HuH-7.5 (cell line): ENCODE measurements around the gene GFOD2.
A peak's percentile ranks its signal among the peaks of the same experiment; 100 is the strongest.

Source experiments
- DNase-seq: peaks from one replicate; pipeline ENCODE4 v3.0.0; 2011; ENCODE audit warnings: low spot score

GFOD2 gene

GRCh38 chr16:67731071-67731752 lies 12.1 kb upstream of the GFOD2 start:
- no peak for DNase-seq

GRCh38 chr16:67730326-67730725 lies 11.2 kb upstream of the GFOD2 start:
- DNase-seq = no peak

GRCh38 chr16:67729636-67730248 lies 10.6 kb upstream of the GFOD2 start:
- no peak for DNase-seq

GRCh38 chr16:67727521-67728485 lies 8.7 kb upstream of the GFOD2 start:
- DNase-seq = no peak

- DNase-seq = no peak
These were observed 7.3 kb upstream of the GFOD2 start for GRCh38 chr16:67726106-67727034.

GRCh38 chr16:67723911-67724305 lies 4.8 kb upstream of the GFOD2 start:
- no peak for DNase-seq

- DNase-seq = no peak
These were observed 4.2 kb upstream of the GFOD2 start for GRCh38 chr16:67723151-67723910.

GRCh38 chr16:67720236-67720635 lies 1.1 kb upstream of the GFOD2 start:
- DNase-seq = no peak

GRCh38 chr16:67719778-67720144 lies 645 bp upstream of the GFOD2 start:
- DNase-seq = peak; percentile 68

GRCh38 chr16:67718668-67719047 lies 458 bp downstream of the GFOD2 start:
- peak; percentile 36 for DNase-seq

GRCh38 chr16:67716097-67716496 lies 3.0 kb downstream of the GFOD2 start:
- DNase-seq = peak; percentile 42

- no peak for DNase-seq
These were observed 4.6 kb downstream of the GFOD2 start for GRCh38 chr16:67714522-67714921.

- no peak for DNase-seq
These were observed 5.4 kb downstream of the GFOD2 start for GRCh38 chr16:67713647-67714273.

- DNase-seq = no peak
These were observed 8.5 kb downstream of the GFOD2 start for GRCh38 chr16:67710607-67711006.

- DNase-seq = no peak
These were observed 10.1 kb downstream of the GFOD2 start for GRCh38 chr16:67709050-67709449.

- DNase-seq = no peak
These were observed 10.7 kb downstream of the GFOD2 start for GRCh38 chr16:67708368-67708771.

- DNase-seq = no peak
These were observed 11.3 kb downstream of the GFOD2 start for GRCh38 chr16:67707790-67708189.

- no peak for DNase-seq
These were observed 11.9 kb downstream of the GFOD2 start for GRCh38 chr16:67707210-67707609.

- no peak for DNase-seq
These were observed 15.0 kb downstream of the GFOD2 start for GRCh38 chr16:67704110-67704509.

- no peak for DNase-seq
These were observed 15.5 kb downstream of the GFOD2 start for GRCh38 chr16:67703626-67704025.

- no peak for DNase-seq
These were observed 17.0 kb downstream of the GFOD2 start for GRCh38 chr16:67702130-67702529.
